HG03039 (cell line): ENCODE measurements around the gene SSNA1.

Experiments used
- ATAC-seq: cut with Tn5 transposase; IDR thresholded peaks from one replicate; pipeline ENCODE4 v1.9.1; 2021; ENCODE audit warnings: mild to moderate bottlenecking, moderate library complexity; ENCODE audit not compliant: unreplicated experiment

The SSNA1 gene

GRCh38 chr9:137182836-137183235 lies 5.6 kb upstream of the SSNA1 start:
- ATAC-seq = no peak

GRCh38 chr9:137183980-137184595 lies 4.4 kb upstream of the SSNA1 start:
- ATAC-seq = no peak

- ATAC-seq = no peak
These were observed 3.4 kb upstream of the SSNA1 start for GRCh38 chr9:137184881-137185660.

GRCh38 chr9:137185921-137186320 lies 2.6 kb upstream of the SSNA1 start:
- ATAC-seq = no peak

- no peak for ATAC-seq
These were observed 2.1 kb upstream of the SSNA1 start for GRCh38 chr9:137186385-137186784.

GRCh38 chr9:137187386-137187785 lies 1.1 kb upstream of the SSNA1 start:
- no peak for ATAC-seq

DNA sequence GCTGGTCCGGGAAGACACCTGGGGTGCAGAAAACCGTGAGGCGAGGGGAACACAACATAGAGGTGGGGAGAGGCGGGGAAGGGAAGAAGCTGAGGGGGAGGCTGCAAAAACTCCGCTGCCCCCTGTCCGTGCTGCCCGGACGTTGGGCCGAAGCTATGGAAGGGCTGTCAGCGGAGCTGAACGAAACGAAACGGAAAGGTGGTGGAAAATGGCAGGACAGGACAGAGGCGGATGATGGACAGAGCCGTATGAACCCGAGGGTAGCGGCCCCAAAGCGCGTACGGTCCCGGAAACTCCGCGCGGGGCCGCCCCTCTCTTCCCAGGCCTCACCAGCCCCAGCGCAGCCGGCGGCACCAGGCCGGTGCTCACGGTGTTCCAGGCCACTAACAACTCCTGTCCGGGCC lies 388 bp upstream of the SSNA1 start:
- ATAC-seq = no peak

DNA sequence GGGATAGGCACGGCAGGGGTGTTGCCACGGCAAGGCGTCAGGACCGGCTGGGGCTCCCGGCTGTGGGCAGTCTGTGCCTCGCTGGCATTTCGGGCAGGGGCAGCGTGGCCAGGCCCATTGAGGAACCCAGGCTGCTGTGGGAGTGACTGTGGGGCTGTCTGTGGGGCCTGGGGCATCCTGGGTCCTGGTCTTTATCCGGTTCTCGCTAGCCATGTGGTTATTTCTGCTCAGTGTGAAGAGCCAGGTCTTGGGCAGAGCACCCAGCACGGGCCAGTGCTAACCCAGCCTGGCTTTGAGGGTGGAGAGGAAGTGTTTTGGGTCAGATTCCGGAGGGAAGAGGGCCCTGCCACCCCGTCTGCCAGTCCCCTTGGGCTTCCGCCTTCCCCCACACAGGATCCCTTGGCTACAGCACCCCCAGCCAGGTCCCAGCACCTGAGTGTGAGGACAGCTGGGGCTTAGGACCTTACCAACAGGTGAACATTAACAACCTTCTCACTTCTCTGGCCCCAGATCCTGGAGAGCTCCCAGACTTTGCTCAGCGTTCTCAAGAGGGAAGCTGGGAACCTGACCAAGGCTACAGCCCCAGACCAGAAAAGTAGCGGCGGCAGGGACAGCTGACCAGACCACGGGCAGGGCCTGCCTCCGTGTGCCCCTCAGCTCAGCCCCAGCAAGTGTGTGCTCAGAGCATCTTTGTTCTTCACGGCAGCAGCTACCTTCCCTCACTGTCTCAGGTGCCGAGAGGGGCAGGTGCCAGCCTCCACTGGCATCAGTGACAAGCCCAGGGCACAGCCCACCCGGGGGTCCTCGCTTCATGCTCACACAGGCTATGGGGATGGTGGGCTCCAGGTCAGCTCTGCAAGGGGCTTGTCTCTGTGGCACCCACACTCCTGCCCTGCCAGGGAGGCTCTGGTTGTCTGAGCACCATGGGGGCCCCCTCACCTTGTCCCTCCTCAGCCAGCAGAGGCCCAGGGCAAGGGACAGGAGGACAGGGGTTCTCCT lies 1.1 kb downstream of the SSNA1 start:
- peak; percentile 2 for ATAC-seq

DNA sequence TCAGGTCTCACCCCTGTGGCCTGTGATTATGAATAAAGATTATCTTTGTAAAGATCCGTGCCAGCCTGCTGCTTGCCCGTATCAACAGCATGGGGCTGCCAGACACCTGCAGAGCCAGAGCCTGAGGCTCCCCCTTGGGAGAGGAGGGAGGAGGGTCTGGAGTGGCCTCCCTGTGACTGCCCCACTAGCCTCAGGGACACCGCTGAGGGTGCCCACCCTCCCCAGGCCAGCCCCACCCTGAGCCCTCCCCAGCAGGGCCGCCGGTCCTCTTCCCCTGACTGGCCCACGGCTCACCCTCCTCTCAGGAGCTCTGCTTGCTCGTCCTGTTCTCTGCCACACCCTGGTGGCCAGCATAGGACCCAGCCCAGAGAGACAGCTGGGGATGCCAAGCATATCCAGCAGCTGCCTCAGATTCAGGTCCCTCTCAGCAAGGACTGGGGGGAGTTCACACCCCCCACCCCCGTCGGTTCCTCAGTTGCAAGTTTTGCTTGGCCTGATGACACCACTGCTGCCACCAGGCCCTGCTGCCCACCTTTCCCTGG lies 1.9 kb downstream of the SSNA1 start:
- ATAC-seq = no peak

- no peak for ATAC-seq
These were observed 2.8 kb downstream of the SSNA1 start for GRCh38 chr9:137191245-137191644.

- ATAC-seq = no peak
These were observed 3.4 kb downstream of the SSNA1 start for GRCh38 chr9:137191691-137192447.

GRCh38 chr9:137192448-137192780 lies 3.9 kb downstream of the SSNA1 start:
- ATAC-seq = no peak

GRCh38 chr9:137192859-137193258 lies 4.4 kb downstream of the SSNA1 start:
- ATAC-seq = no peak

DNA sequence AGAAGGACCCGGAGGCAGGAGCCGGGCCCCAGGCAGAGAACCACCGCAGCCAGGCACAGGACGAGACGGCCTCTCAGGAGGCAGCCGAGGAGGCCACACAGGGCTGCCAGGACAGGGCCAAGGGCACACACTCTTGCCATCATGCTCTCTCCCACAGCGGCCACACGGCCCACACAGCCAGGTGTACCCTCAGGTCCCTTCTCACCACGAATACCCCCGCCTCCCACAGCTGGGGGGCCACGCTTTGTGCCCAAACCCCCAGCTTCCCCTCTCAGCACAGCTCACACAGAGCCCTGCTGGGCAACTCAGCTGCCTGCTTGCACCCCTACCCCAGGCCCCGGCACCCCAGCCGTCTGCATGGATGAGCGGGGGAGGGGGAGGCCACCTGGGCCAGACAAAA lies 5.3 kb downstream of the SSNA1 start:
- no peak for ATAC-seq

GRCh38 chr9:137194388-137194787 lies 5.9 kb downstream of the SSNA1 start:
- no peak for ATAC-seq

DNA sequence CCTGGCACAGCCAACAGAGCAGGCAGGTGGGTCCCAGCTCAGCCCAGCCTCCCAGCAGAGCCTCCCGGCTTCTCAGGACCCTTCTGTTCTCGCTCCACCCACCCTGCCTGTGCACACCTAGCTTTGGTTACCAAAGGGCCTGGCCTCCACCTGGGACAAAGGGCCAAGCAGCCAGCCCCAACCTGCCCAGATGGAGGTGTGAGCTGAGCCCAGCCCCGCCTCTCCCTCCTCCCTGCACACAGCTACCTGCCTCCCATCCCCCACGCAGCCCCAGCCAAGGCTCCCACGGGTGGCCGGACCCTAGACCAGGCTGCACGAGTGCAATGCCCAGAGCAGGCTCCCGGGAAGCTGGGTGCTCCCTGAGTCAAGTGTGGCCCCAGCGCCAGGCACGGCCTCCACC lies 6.4 kb downstream of the SSNA1 start:
- no peak for ATAC-seq

DNA sequence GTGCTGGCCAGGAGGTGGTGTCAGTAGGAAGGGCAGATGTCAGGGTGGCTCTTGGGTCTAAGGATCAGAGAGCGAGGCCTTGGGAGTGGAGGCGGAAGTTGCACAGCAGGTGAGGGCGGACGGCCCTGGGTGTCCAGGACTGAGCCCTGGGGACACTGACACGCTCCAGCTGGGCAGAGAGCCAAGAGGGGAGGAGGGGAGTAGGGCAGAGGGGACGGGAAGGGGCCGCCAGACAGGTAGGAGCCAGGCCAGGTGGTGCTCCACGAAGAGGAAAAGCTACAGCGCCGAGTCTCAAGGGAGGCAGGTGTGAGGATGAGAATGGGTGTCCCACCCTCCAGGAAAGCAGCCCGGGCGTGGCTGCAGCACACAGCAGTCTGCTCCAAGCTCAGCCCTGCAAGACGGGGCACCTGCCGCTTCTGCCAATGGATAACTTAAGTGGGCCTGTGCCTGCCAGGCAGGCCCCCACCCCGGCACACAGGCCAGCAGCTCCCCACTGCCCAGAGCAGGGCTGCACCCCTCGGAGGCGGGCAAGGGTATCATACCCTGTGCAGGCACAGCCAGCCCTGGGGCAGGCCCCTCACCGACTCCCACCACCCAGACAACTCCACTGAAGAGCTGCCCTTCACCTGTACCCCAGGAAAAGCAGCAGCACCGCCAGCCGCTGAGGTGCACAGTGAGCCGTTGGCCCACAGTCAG lies 7.2 kb downstream of the SSNA1 start:
- no peak for ATAC-seq

DNA sequence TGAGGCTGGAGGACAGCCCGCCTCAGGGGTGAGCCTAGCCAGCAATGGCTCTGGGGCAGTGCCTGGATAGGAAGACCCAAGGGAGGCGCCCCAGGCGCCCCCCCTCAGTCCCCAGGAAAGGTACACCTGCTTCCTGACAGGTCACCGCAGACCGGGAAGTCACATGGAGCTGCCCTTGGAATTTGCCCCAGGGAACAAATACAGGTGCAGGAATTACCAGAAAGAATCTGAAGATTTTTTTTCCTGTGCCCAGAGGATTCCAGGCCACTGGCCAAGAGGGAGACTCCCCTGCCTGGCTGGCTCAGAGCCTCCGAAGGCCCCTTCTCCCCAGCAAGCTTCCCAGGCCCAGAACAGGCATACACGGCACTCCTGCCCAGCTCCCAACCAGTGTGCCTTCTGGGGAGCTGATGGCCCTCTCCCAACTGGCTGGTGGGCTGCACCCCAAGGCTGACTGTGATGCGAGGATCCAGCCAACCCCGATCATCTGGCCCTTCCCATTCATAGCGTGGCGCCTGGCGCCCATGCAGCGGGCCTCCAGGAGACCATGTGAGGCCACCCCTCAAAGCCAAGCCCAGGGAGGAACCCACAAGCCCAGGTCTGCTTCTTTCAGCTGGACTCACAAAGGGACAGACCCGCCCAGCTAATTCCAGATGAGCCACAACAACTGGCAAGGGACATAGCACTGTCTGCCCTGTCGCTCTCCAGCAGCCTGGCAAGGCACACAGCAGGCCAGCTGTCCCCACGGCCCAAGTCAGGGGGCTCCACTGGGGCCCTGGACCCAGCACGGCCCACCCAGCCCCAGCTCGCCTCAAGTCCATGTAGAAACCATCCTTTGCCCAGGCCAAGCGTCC lies 9.8 kb downstream of the SSNA1 start:
- no peak for ATAC-seq

DNA sequence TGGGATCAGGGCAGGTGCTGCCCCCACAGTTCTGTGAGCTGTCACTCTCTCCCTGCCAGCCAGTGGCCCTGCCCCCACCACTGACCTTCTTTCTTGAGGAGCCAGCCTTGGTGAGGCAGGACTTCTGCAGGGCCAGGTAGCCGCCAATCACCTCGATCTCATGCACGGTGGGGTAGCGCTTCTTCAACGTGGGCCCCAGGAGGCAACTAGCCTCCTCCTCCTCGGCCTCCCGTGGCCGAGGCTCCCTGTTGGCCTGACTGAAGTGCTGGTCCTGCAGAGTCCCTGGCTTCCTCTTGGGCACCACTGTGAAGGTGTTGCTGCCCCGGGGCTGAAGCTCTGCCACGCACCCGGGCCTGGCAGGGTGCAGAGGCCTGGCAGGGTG lies 10.4 kb downstream of the SSNA1 start:
- ATAC-seq = no peak
